HT1080 (cell line): Measurements from ENCODE around the gene CCER1. TPM values are rescaled to one million over a fixed set of nuclear protein-coding genes. Genes with fewer than 3 reads are reported as not detected.

Source experiments
- DNase-seq: peaks from one replicate; pipeline ENCODE4 v3.0.0-alpha.2; 2015; ENCODE audit warnings: low read depth
- total RNA-seq: library from RNA; depleted of rRNA; stranded (reverse); fragments of >200 nt; shearing (Covaris generic); gene quantifications from 2 replicates; pipeline ENCODE4 v1.2.3, GENCODE V29; 2014; rRNA removed

CCER1 gene
- total RNA-seq, 1 experiment from 2014 or later, result not detected

DNA sequence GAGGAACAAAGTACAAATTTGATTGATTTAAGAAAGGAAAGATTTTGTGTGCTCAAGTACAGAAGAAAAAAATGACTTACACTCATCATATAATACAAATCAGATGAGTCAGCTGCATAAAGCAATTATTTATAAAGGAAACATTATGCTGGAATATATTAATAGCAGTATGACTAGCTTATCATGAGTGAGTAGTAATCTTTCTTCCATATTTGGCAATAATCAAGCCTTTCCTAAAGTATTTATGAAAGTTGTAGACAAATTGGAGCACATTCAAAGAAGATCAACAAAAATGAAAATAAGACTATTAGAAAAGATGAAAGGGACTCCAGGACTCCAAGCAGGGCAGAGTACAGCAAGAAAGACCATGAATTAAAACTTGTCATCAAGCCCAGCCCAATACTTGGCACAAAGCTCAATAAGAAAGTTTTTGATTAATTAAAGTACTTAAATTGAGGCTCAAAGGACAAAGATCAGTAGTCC lies 32.8 kb downstream of the CCER1 start:
- DNase-seq, result no peak

DNA sequence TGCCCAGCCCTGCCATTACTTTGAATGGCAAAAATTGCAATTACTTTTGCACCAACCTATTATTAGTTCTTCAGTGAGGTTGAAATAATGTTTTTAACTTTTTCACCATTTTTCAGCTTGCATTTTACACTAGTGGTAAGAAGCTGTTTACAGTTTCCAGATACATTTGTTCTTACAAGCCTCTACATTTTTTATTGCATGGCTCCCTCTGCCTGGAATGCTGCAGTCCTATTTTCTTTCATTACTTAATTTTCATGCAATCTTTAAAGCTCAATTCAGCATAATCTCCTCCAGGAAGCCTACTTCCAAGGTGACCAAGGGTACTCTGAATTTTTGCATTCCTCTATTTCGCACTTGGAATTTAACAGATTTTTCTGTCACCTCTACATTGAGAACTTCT lies 33.4 kb downstream of the CCER1 start:
- DNase-seq, result no peak

DNA sequence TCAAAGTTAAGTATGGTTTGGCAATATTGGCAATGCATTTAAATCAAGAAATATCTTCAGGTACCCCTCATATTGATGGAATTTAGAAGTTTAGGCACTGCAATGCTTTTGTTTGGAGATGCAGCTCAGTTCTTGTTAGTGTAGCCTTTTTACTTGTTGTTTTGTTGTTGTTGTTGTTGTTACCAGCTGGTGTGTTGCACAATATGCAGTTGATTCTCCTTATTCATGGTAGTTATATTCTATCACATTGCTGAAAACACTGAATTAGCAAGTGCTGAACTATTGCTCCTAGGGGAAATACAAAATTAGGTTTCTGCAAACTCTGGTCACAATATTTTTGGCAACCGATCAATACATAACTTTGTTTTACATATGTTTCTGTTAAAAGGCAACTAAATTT lies 34.8 kb downstream of the CCER1 start:
- no peak for DNase-seq

DNA sequence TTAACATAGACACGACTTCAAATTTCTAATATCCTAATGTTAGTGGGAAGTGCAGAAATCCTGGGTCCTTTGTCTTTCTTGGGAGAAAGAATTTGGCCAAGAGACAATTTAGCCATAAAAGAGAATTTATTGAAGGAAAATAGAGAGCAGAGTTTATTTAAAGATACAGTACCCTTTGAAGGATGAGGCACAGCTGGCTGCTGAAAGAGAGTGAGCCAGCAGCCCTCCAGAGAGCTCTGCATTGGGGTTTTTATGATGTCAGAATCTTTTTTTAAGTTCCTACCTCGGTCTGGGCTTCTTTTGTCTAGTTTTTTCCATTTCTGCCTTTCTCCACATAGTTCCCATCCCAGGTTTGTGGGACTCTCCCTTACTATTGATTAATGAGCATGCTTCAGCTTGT lies 37.5 kb downstream of the CCER1 start:
- DNase-seq, result no peak

DNA sequence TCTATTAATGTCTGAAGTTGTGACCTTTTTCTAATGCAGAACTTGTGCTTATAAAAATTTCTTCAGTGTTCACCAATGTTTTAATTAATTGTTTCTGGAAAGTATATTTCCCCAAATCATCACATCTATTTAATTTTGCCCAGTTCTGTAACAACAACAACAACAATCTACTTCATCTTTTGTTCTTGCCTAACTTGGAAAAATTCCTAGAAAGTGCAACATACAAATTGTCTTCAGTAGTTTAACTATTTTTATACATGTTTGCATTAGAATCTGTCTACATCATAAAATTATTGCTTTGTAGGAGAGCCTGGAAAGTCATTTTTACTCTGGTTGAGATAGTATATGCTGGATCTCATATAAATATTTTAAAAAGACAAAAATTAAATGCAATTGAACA lies 38.5 kb downstream of the CCER1 start:
- DNase-seq, result no peak

DNA sequence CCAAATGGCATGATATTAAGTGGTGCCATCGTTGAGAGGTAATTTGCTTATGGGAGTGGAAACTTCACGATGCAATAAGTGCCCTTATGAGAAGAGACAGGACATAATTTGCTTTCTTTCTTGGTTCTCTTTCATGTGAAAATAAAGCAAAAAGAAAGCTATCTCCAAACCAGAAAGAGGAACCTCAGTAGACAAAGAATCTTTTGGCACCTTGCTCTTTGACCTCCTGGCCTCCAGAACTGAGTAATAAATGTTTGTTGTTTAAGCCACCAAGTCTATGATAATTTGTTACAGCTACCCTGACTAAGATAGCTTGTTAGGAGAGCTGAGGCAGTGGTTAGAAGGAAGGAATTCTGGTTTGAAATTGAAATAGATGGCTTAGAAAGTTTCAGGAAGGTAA lies 39.6 kb downstream of the CCER1 start:
- DNase-seq, result no peak

DNA sequence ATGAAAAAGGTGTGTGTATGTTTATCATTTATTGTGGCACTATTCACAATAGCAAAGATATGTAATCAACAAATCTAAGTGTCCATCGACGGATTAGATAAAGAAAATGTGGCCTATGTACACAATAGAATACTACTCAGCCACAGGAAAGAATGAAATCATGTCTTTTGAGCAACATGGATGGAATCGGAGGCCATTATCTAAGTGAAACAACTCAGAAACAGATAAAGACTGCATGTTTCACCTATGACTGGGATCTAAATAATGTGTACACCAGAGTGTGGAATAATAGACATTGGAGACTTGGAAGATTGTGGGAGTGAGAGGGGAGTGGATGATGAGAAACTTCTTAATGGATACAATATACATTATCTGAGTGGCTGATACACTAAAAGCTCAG lies 44.0 kb downstream of the CCER1 start:
- no peak for DNase-seq

DNA sequence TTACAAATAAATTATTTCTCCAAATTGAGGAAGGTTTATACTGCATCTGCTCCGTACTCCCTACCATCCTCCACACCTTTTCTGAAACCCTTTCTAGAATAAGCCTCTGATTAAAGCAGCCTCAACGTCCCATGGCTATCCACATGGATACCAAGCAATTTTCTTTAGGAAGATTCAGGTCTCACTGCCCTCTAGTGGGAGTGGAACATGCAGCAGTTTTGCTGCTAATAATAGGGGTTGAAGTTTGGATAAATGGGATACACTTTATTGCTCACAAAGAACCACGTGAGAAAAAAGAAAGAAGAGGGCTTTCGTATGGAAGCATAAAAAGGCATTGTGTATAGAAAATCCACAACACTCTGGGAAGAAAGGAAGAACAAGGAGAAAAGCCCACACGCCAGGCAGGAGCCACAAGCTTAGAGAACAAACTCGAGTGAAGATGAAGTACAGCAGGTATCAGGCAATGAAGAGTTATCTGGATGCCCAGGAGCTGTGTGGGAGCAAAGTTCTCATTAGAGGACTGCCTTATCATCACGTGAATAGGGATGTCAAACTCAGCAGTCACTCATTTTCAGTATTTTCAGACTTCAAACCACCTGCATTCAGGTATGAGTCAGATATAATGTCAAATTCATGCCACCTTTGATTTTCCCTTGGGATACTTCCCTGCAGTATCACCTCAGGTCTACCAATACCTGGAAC lies 45.8 kb downstream of the CCER1 start:
- DNase-seq, result peak; percentile 39

DNA sequence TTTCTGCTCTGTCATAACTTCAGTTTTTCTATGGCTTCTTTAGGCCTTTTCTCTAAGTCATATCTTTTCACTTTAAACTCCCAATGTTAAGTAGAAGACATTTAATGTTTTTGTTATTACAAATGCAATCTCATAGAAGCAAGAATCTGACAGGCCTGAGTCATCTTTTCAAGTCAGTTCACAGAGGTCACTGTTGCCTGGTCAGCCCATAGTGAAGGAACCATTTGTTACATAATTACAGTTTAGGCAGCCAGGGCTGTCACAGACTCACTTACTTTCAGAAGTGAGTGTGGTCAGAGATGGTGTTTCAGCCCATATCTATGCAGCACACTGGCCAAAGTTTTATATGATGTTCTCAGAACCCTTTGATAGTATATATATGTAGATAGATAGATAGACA lies 46.5 kb downstream of the CCER1 start:
- DNase-seq, result peak; percentile 57

DNA sequence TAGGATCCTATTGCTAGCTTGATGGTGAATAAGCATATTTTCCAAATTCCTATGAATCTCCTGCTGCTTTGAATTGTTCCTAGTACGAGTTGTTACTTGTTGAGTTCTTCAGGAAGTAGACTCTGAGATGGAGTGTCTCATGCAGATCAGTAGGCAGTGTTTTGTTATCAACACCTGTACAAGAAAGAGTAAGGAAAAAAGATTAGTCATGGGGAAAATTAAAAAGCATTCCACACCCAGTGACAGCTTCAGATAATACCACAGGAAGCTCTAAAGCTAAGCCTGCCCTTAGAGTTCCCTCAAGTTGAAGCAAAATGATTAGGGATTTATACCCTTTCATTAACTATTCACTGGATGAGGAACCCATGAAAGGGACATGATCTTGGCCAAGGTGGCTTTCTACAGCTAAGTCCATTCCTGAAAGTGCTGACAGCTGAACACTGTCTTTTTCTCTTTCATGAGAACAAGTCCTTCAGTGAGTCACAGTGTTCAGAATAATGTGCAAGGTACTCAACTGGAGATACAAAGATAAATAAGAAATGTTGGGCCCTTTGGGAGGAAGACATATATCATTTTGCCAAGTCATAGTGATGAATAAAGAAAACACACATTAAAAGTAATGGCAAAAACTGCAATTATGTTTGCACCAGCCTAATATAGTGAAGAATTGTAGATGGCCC lies 49.1 kb downstream of the CCER1 start:
- peak; percentile 27 for DNase-seq

DNA sequence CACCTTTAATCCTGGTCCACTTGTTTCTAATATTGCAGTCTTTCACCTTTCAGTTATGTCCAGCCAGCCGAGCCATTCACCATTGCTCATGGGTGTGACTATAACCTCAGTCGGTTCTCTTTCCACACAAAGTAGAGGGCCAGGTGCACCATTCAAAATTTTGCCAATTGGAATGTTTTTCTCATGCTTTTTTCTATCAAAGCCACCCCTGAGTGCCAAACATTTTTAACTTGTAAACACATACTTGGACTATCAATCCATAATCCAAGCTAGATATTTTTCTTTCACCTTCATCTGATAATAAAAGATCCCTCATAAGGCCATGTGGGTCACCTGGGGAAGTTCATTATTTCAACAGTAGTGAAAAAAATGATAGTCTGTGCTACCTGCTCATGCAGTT lies 52.4 kb downstream of the CCER1 start:
- no peak for DNase-seq

Other genes with a start within 250 kb of the CCER1 start
- gene EPYC, start 49.8 kb upstream of the CCER1 start, total RNA-seq, result not detected in 2 replicates
- not detected in 2 replicates for gene KERA, start 102.8 kb upstream of the CCER1 start, total RNA-seq
- 0.08 TPM in 1 of 2 replicates, not detected in the other for gene LUM, start 156.3 kb upstream of the CCER1 start, total RNA-seq
- not detected in 2 replicates for gene DCN, start 227.6 kb upstream of the CCER1 start, total RNA-seq